C4-2B (cell line): ENCODE results near the gene SLC25A24.

Experiments
- CTCF ChIP-seq: fragments of 450-650 bp; conservative IDR thresholded peaks from 2 replicates; pipeline ENCODE4 v1.5.1; 2017; ENCODE audit warnings: mild to moderate bottlenecking
- ZFX ChIP-seq: fragments of 450-650 bp; IDR thresholded peaks from 2 replicates; pipeline ENCODE4 v1.6.1; 2017

DNA sequence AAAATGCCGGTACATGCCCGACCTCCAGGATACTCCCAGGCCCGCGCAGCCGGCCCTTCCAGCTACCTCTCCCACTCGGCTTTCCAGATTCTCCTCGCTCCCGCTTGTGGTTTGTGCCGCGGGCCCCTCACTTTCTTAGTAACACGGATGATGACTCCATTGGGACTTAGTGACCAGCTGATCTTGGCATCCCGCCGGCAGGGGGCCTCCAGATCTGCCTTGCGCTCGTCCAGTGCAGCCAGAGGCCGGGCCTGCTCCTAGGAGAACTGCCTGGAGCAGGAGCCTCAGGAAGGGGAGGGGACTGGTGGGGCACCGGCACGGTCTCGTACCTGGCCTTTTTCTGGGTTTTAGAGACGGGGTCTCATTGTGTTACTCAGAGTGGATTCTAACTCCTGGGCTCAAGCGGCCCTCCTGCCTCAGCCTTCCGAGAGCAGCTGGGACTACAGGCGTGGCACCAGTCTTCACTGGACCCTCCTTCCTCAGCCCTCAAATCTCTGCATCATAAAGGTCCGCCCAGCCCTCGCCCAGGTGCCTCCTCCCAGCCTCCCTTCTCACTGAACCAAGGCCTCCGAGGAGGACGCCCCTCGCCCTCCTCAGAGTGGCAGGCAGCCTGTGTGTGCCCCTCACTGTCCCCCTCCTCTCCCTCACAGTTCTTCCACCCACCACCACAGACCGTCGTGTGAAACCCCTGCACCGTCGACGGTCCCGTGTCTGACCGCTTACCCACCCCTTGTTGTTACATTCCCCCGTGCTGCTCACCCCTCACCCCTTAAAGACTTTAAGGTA lies 78.6 kb downstream of the SLC25A24 start:
- TF ChIP-seq CTCF = no peak
- no peak for TF ChIP-seq ZFX
